Measurements from ENCODE around the gene AFP. TPM values are rescaled to one million over a fixed set of nuclear protein-coding genes. Genes with fewer than 3 reads are reported as not detected.

Gene AFP
- total and polyA plus RNA-seq, 9 of the 15 experiments (the other 6 are each of a cell fraction or from before 2014, with no cell fraction given), result 0.47 to 6.2 (median 3.0) TPM

- Histone ChIP-seq H3K36me3 (ENCODE audit: control insufficient read depth, insufficient read depth, low read length) (no peaks in the 10 kb centered on the region), H3K9me3 (replicated peaks; ENCODE audit: control insufficient read depth, insufficient read depth, low read depth, low read length) (no peaks in the 10 kb centered on the region), H3K9ac (ENCODE audit: insufficient read depth in 1 of 2, low read depth in 2 of 2, low read length in 2 of 2) (no peak overlapping the region), H3K27ac (ENCODE audit: extremely low read depth, low read depth, low read length) (no peak overlapping the region), H3K79me2 (ENCODE audit: control insufficient read depth, insufficient read depth, low read length) (no peaks in the 10 kb centered on the region), H3K9me1 (ENCODE audit: control insufficient read depth, insufficient read depth, low read length) (no peaks in the 10 kb centered on the region), H2AFZ (ENCODE audit: low read depth, low read length) (no peak overlapping the region), H3K27me3 (ENCODE audit: control insufficient read depth in 2 of 2, insufficient read depth in 2 of 2, low read length in 2 of 2) (no peaks in the 10 kb centered on the region), H3K4me1 (replicated peaks in 1 of 2; ENCODE audit: control insufficient read depth in 2 of 2, insufficient read depth in 2 of 2, low read length in 2 of 2) (peaks cover 0 to 13% of the 10 kb centered on the region in 2 experiments; a peak in 2 of 5 replicates), H4K20me1 (replicated peaks; ENCODE audit: control insufficient read depth, insufficient read depth, low read length) (no peaks in the 10 kb centered on the region), H3K4me3 (no peak overlapping the region), H3K4me2 (ENCODE audit: insufficient read depth, low read length) (no peak overlapping the region)
- BruUV-seq (replicated peaks), result no TSS peak
- ChIA-PET CTCF (ENCODE audit: low intra/inter-chr PET ratio) (no interaction called here), POLR2A (no interaction called here)
- in situ Hi-C loops (cut with MboI), result no loop called here
- WGBS (ENCODE audit: insufficient coverage, low coverage, missing lambda C conversion rate), result 34% methylated on average over 3 of the region's 3 CpGs
- ATAC-seq, result peak; percentile 67; the same call in 2 of the 3 replicates
- TF ChIP-seq PCBP2 (IDR thresholded peaks at IDR 0.05; ENCODE audit: low read depth, low read length, poor library complexity, severe bottlenecking), result no peak
- TF ChIP-seq FOXA1 (IDR thresholded peaks at IDR 0.05; ENCODE audit: borderline replicate concordance), result peak; percentile 6; the same call in 1 of the 2 replicates
- peak in 2 of 3 experiments; percentile 39 to 44; a peak in 3 of 6 replicates for TF ChIP-seq CTCF (IDR thresholded peaks at IDR 0.05 in 2 of 3, conservative IDR thresholded peaks at IDR 0.05 in 1 of 3; ENCODE audit: insufficient read depth in 2 of 3, low read depth in 1 of 3, low read length in 3 of 3)
- TF ChIP-seq, protein P1, sequence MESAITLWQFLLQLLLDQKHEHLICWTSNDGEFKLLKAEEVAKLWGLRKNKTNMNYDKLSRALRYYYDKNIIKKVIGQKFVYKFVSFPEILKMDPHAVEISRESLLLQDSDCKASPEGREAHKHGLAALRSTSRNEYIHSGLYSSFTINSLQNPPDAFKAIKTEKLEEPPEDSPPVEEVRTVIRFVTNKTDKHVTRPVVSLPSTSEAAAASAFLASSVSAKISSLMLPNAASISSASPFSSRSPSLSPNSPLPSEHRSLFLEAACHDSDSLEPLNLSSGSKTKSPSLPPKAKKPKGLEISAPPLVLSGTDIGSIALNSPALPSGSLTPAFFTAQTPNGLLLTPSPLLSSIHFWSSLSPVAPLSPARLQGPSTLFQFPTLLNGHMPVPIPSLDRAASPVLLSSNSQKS (CRISPR knock-in tag; IDR thresholded peaks at IDR 0.05), result no peak
- peak in 1 of 2 experiments; percentile 39; a peak in 1 of 4 replicates for TF ChIP-seq FOXA3 (CRISPR knock-in tag; conservative IDR thresholded peaks at IDR 0.05 in 1 of 2, IDR thresholded peaks at IDR 0.05 in 1 of 2)
- TF ChIP-seq RAD21 (CRISPR knock-in tag; conservative IDR thresholded peaks at IDR 0.05 in 1 of 2, IDR thresholded peaks at IDR 0.05 in 1 of 2), result peak in 1 of 2 experiments; percentile 39; a peak in 2 of 4 replicates
- TF ChIP-seq ZNF785 (CRISPR knock-in tag; IDR thresholded peaks at IDR 0.05), result no peak
- no peak for TF ChIP-seq ZNF143 (CRISPR knock-in tag; IDR thresholded peaks at IDR 0.05)
- TF ChIP-seq PHTF2 (CRISPR knock-in tag; IDR thresholded peaks at IDR 0.05), result no peak
- no peak for TF ChIP-seq ZNF75A (CRISPR knock-in tag; IDR thresholded peaks at IDR 0.05)
- peak; percentile 59 for FAIRE-seq
- DNase-seq (ENCODE audit: extremely low read depth in 1 of 4, low spot score in 3 of 4), result peak in 3 of 4 experiments; percentile 9 to 22 (median 13)
- intact Hi-C loops (cut with micrococcal nuclease), result loop anchor here (5.0 kb wide), 1 partner anchor 92 kb away; no protein-coding TSS in a partner anchor
Measured at GRCh38 chr4:73434311-73434710, 1.7 kb upstream of the AFP start.
